ENCODE results near the gene CDC42EP4.

CDC42EP4 gene

DNA sequence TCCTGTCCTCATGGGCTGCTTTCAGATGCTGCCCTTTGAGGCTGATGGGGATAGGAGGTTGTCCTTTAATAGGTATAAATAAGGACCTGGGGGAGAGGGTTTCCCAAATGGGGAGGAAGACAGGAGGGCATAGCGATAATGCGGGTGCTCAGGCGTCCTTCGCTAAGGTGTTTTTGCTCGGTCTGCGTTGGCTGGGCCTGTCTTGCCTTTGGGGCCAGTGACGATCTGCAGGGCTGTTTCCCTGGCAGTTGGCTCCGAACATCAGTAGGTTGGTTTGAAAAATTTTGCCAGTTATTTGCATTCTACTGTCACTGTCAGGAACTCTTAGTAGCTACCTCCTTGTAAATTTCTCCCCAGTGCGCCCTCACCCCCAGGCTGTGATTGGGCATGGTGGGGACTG is 37.8 kb upstream of the CDC42EP4 start:
- Histone ChIP-seq H3F3A (ENCODE audit: insufficient read depth, low read length) (no peaks in the 10 kb centered on the region), H3K27me3 (replicated peaks; ENCODE audit: insufficient read depth, low read length) (peaks cover 2% of the 10 kb centered on the region; the same call in 1 of the 2 replicates), H3K9me2 (replicated peaks; ENCODE audit: insufficient read depth, low read length) (no peaks in the 10 kb centered on the region), H3K4me3 (ENCODE audit: low read length) (no peak overlapping the region), H3K27ac (ENCODE audit: low read length) (no peak overlapping the region), H3K9ac (ENCODE audit: low read length) (no peak overlapping the region), H3K4me2 (ENCODE audit: low read depth, low read length) (no peak overlapping the region), H3K9me3 (replicated peaks; ENCODE audit: insufficient read depth, low read length) (no peaks in the 10 kb centered on the region), H2AFZ (ENCODE audit: low read length) (no peak overlapping the region), H3K36me3 (replicated peaks; ENCODE audit: insufficient read depth, low read length) (no peaks in the 10 kb centered on the region), H4K20me1 (ENCODE audit: insufficient read depth, low read length) (no peaks in the 10 kb centered on the region), H3K4me1 (ENCODE audit: low read length) (no peaks in the 10 kb centered on the region), H3K79me2 (ENCODE audit: low read length) (no peaks in the 10 kb centered on the region)
- no peak for TF ChIP-seq EZH2 (optimal IDR thresholded peaks at IDR 0.05; ENCODE audit: low read depth, low read length)
- no peak for TF ChIP-seq EZH2phosphoT487 (IDR thresholded peaks at IDR 0.05; ENCODE audit: low read length)
- TF ChIP-seq, protein P1, sequence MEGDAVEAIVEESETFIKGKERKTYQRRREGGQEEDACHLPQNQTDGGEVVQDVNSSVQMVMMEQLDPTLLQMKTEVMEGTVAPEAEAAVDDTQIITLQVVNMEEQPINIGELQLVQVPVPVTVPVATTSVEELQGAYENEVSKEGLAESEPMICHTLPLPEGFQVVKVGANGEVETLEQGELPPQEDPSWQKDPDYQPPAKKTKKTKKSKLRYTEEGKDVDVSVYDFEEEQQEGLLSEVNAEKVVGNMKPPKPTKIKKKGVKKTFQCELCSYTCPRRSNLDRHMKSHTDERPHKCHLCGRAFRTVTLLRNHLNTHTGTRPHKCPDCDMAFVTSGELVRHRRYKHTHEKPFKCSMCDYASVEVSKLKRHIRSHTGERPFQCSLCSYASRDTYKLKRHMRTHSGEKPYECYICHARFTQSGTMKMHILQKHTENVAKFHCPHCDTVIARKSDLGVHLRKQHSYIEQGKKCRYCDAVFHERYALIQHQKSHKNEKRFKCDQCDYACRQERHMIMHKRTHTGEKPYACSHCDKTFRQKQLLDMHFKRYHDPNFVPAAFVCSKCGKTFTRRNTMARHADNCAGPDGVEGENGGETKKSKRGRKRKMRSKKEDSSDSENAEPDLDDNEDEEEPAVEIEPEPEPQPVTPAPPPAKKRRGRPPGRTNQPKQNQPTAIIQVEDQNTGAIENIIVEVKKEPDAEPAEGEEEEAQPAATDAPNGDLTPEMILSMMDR (IDR thresholded peaks at IDR 0.05; ENCODE audit: low read length) = no peak
- no peak for DNase-seq

DNA sequence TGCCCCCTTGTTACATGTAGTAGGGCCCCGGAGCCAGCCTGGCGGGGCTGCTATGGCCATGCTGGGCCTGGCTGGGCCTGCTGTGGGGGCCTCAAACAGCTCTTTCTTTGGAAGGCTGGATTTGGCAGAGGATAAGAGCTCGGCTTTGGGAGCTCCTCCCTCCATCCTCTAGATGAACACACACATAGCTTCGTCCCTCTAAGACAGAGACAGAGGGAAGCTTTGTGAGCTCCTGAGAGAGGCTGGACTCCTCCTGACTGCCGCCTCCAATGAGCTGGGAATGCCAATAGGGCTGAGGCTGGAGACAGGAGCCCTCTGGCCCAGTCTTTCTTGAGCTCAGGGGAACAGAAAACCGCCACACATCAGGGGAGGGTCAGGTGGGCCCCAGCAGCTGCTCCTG is 37.3 kb upstream of the CDC42EP4 start:
- Histone ChIP-seq H4K20me1 (ENCODE audit: insufficient read depth, low read length) (no peaks in the 10 kb centered on the region), H3K9me2 (replicated peaks; ENCODE audit: insufficient read depth, low read length) (no peaks in the 10 kb centered on the region), H2AFZ (ENCODE audit: low read length) (no peak overlapping the region), H3K27me3 (replicated peaks; ENCODE audit: insufficient read depth, low read length) (peaks cover 7% of the 10 kb centered on the region; the same call in 1 of the 2 replicates), H3K4me3 (ENCODE audit: low read length) (no peak overlapping the region), H3K27ac (ENCODE audit: low read length) (no peak overlapping the region), H3F3A (ENCODE audit: insufficient read depth, low read length) (no peaks in the 10 kb centered on the region), H3K9ac (ENCODE audit: low read length) (no peak overlapping the region), H3K79me2 (ENCODE audit: low read length) (no peaks in the 10 kb centered on the region), H3K36me3 (replicated peaks; ENCODE audit: insufficient read depth, low read length) (no peaks in the 10 kb centered on the region), H3K4me2 (ENCODE audit: low read depth, low read length) (no peak overlapping the region), H3K4me1 (ENCODE audit: low read length) (no peaks in the 10 kb centered on the region), H3K9me3 (replicated peaks; ENCODE audit: insufficient read depth, low read length) (no peaks in the 10 kb centered on the region)
- TF ChIP-seq EZH2 (optimal IDR thresholded peaks at IDR 0.05; ENCODE audit: low read depth, low read length) (no peak), EZH2phosphoT487 (IDR thresholded peaks at IDR 0.05; ENCODE audit: low read length) (no peak)
- TF ChIP-seq, protein P1 (IDR thresholded peaks at IDR 0.05; ENCODE audit: low read length) = no peak
- no peak for DNase-seq

DNA sequence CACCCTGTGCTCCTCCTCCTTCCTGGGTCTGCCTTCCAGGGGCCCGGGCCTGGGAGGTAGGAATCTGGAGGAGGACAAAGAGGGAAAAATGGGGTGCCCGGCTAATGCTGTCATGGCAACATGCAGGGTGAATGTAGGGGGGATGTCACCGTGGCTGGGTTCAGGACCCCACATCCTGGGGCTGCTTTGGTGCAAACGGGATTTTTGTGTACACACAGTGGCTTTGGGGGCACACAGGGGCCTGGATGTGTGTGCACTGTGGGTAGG is 37.0 kb upstream of the CDC42EP4 start:
- Histone ChIP-seq H3F3A (ENCODE audit: insufficient read depth, low read length) (no peaks in the 10 kb centered on the region), H3K79me2 (ENCODE audit: low read length) (no peaks in the 10 kb centered on the region), H2AFZ (ENCODE audit: low read length) (no peak overlapping the region), H3K4me2 (ENCODE audit: low read depth, low read length) (no peak overlapping the region), H3K9ac (ENCODE audit: low read length) (no peak overlapping the region), H3K4me1 (ENCODE audit: low read length) (no peaks in the 10 kb centered on the region), H3K27ac (ENCODE audit: low read length) (no peak overlapping the region), H3K27me3 (replicated peaks; ENCODE audit: insufficient read depth, low read length) (peaks cover 9% of the 10 kb centered on the region; the same call in 1 of the 2 replicates), H4K20me1 (ENCODE audit: insufficient read depth, low read length) (no peaks in the 10 kb centered on the region), H3K9me2 (replicated peaks; ENCODE audit: insufficient read depth, low read length) (no peaks in the 10 kb centered on the region), H3K36me3 (replicated peaks; ENCODE audit: insufficient read depth, low read length) (no peaks in the 10 kb centered on the region), H3K9me3 (replicated peaks; ENCODE audit: insufficient read depth, low read length) (no peaks in the 10 kb centered on the region), H3K4me3 (ENCODE audit: low read length) (no peak overlapping the region)
- no peak for DNase-seq
- no peak for TF ChIP-seq EZH2 (optimal IDR thresholded peaks at IDR 0.05; ENCODE audit: low read depth, low read length)
- TF ChIP-seq EZH2phosphoT487 (IDR thresholded peaks at IDR 0.05; ENCODE audit: low read length) = no peak
- TF ChIP-seq, protein P1 (IDR thresholded peaks at IDR 0.05; ENCODE audit: low read length) = no peak

Measured in MM.1S (cell line).